OCI-LY1 (cell line): Measurements from ENCODE around the gene UFD1.

Experiments used
- H2AFZ ChIP-seq: fragments of 200-600 bp; sonication (generic), shearing (Covaris generic); 2 replicates; pipeline ENCODE4 v1.6.0; 2014; ENCODE audit warnings: antibody characterized with exemption, mild to moderate bottlenecking, low read length
- H3F3A ChIP-seq: fragments of 200-600 bp; sonication (generic), shearing (Covaris generic); 2 replicates; pipeline ENCODE4 v1.6.0; 2014; ENCODE audit warnings: mild to moderate bottlenecking, antibody characterized with exemption, low read length, moderate library complexity; ENCODE audit not compliant: insufficient read depth
- H3K27ac ChIP-seq: fragments of 200-600 bp; sonication (generic); 2 replicates; pipeline ENCODE4 v1.5.1; 2014; ENCODE audit warnings: low read length, mixed run types, mild to moderate bottlenecking, low read depth; ENCODE audit not compliant: poor library complexity, severe bottlenecking
- H3K27me3 ChIP-seq: fragments of 200-600 bp; sonication (generic); 2 replicates; pipeline ENCODE4 v1.6.0; 2014; ENCODE audit warnings: antibody characterized with exemption, mild to moderate bottlenecking, low read length, moderate library complexity; ENCODE audit not compliant: insufficient read depth
- H3K36me3 ChIP-seq: fragments of 200-600 bp; sonication (generic); 2 replicates; pipeline ENCODE4 v1.6.1; 2014; ENCODE audit warnings: mild to moderate bottlenecking, antibody characterized with exemption, low read length, moderate library complexity, mixed read lengths; ENCODE audit not compliant: insufficient read depth
- H3K4me1 ChIP-seq: fragments of 200-600 bp; sonication (generic); 2 replicates; pipeline ENCODE4 v1.5.1; 2014; ENCODE audit warnings: mild to moderate bottlenecking, low read length, moderate library complexity; ENCODE audit not compliant: insufficient read depth, severe bottlenecking
- H3K4me2 ChIP-seq: fragments of 200-600 bp; sonication (generic), shearing (Covaris generic); 2 replicates; pipeline ENCODE4 v1.6.1; 2014; ENCODE audit warnings: low read length
- H3K4me3 ChIP-seq: fragments of 200-600 bp; sonication (generic); 2 replicates; pipeline ENCODE4 v1.5.1; 2014; ENCODE audit warnings: low read length, low read depth, mild to moderate bottlenecking, mixed read lengths; ENCODE audit not compliant: poor library complexity, severe bottlenecking
- H3K79me2 ChIP-seq: fragments of 200-600 bp; shearing (Covaris generic); 2 replicates; pipeline ENCODE4 v1.6.1; 2016; ENCODE audit warnings: mixed run types, low read length, mixed read lengths; ENCODE audit not compliant: insufficient read depth
- H3K9ac ChIP-seq: fragments of 200-600 bp; sonication (generic), shearing (Covaris generic); 2 replicates; pipeline ENCODE4 v1.6.1; 2014; ENCODE audit warnings: mild to moderate bottlenecking, low read length, mixed read lengths
- H3K9me2 ChIP-seq: fragments of 200-600 bp; sonication (generic), shearing (Covaris generic); 2 replicates; pipeline ENCODE4 v1.6.1; 2014; ENCODE audit warnings: low read depth, mild to moderate bottlenecking, low read length, mixed read lengths
- H3K9me3 ChIP-seq: fragments of 200-600 bp; shearing (Covaris generic); 2 replicates; pipeline ENCODE4 v1.6.1; 2014; ENCODE audit warnings: low read length, mixed read lengths
- H4K20me1 ChIP-seq: fragments of 200-600 bp; sonication (generic), shearing (Covaris generic); 2 replicates; pipeline ENCODE4 v1.6.0; 2016; ENCODE audit warnings: mild to moderate bottlenecking, low read length; ENCODE audit not compliant: insufficient read depth
- EZH2 ChIP-seq: fragments of 200-600 bp; sonication (generic), shearing (Covaris generic); IDR thresholded peaks from 2 replicates; pipeline ENCODE4 v1.8.0; 2017; ENCODE audit warnings: borderline replicate concordance, mixed run types, mild to moderate bottlenecking, antibody characterized with exemption, low read length, moderate library complexity, mixed read lengths
- TF ChIP-seq, protein P1 (sequence below): fragments of 200-600 bp; sonication (generic), shearing (Covaris generic); IDR thresholded peaks from 2 replicates; pipeline ENCODE4 v1.5.1; 2017; ENCODE audit warnings: mild to moderate bottlenecking, antibody characterized with exemption, low read length, moderate library complexity, mixed read lengths

UFD1 gene

DNA sequence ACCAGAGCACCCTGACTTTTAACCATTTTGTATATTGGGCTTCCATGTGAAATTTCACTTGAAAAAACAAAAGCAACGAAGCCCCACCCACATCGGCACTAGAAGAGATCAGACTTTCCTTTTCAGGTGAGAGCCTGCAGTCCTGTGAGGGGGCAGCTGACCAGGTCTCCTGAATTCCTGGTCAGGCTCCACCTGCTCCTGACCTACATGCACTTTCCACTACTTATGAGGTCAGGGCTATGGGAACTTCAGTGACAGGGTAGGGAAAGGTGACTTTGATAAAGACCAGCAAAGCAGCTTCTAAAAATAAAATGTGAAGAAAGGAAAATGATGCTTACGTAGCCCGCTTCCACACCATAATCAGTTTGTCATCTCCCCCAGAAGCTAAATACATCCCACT, 72.1 kb downstream of the UFD1 start:
- Histone ChIP-seq H4K20me1 (peaks cover under 1% of the 10 kb centered on the region; the same call in 1 of the 2 replicates), H3K9ac (no peak overlapping the region), H2AFZ (no peak overlapping the region), H3K9me3 (no peaks in the 10 kb centered on the region), H3K27ac (no peak overlapping the region), H3F3A (no peaks in the 10 kb centered on the region), H3K36me3 (peaks cover 90% of the 10 kb centered on the region), H3K4me2 (no peak overlapping the region), H3K4me1 (no peaks in the 10 kb centered on the region), H3K9me2 (no peaks in the 10 kb centered on the region), H3K79me2 (peaks cover 6% of the 10 kb centered on the region), H3K27me3 (no peaks in the 10 kb centered on the region), H3K4me3 (no peak overlapping the region)
- TF ChIP-seq, protein P1, sequence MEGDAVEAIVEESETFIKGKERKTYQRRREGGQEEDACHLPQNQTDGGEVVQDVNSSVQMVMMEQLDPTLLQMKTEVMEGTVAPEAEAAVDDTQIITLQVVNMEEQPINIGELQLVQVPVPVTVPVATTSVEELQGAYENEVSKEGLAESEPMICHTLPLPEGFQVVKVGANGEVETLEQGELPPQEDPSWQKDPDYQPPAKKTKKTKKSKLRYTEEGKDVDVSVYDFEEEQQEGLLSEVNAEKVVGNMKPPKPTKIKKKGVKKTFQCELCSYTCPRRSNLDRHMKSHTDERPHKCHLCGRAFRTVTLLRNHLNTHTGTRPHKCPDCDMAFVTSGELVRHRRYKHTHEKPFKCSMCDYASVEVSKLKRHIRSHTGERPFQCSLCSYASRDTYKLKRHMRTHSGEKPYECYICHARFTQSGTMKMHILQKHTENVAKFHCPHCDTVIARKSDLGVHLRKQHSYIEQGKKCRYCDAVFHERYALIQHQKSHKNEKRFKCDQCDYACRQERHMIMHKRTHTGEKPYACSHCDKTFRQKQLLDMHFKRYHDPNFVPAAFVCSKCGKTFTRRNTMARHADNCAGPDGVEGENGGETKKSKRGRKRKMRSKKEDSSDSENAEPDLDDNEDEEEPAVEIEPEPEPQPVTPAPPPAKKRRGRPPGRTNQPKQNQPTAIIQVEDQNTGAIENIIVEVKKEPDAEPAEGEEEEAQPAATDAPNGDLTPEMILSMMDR, result no peak
- TF ChIP-seq EZH2, result no peak

DNA sequence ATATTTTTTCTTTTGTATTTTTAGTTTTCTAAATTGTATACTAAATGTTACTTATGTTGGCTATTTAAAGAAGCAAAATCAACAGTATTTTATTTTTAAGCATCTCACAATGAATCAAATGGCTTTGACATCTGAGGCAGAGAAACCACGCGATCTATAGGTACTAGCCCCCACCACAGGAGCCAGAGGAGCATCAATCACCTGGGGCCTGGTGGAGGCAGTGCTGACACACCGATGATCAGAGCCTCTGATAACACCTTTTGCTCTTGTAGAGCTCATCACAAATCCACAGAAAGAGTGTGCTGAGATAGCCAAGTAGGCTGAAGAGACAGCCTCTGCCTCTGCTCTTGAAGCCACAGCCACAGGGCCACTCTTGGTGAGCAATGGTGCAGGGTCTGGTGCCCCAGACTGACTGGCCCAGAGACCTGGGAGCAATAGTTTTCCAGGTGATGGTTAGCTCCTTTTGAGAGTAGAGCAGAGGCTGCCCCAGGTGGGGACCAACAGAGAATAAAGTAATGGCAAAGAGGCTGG, 72.6 kb downstream of the UFD1 start:
- Histone ChIP-seq H3K27ac (no peak overlapping the region), H4K20me1 (no peaks in the 10 kb centered on the region)

DNA sequence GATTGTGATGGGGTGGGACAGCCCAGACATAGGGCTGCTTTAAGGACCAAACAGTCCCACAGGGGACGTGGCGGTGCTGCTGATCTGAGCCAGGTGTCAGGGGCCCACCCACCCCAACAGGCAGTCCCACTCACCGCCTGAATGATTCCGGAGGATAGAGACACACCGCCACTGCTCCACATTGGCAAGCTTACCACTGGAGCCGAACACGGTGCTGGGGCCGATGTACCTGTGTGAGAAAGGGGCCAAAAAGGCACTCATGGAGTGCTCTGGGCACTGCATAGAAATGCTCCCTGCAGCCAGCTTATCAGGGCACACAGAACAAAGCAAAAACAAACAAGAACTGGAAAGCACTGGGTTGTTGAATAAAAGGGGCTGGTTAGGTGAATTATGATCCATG, 73.3 kb downstream of the UFD1 start:
- Histone ChIP-seq H3F3A (no peaks in the 10 kb centered on the region), H3K4me1 (no peaks in the 10 kb centered on the region), H2AFZ (no peak overlapping the region), H3K9me3 (no peaks in the 10 kb centered on the region), H3K36me3 (peaks cover 90% of the 10 kb centered on the region), H3K4me3 (no peak overlapping the region), H3K27ac (no peak overlapping the region), H3K27me3 (no peaks in the 10 kb centered on the region), H3K9me2 (no peaks in the 10 kb centered on the region), H3K9ac (no peak overlapping the region), H3K79me2 (no peaks in the 10 kb centered on the region), H4K20me1 (no peaks in the 10 kb centered on the region), H3K4me2 (no peak overlapping the region)
- TF ChIP-seq, protein P1, result no peak
- no peak for TF ChIP-seq EZH2

More for the DNA sequence above, 72.6 kb downstream of the UFD1 start:
- H3K9me3 ChIP-seq, result no peaks in the 10 kb centered on the region
- H3K4me1 ChIP-seq, result no peaks in the 10 kb centered on the region
- H3F3A ChIP-seq, result no peaks in the 10 kb centered on the region
- no peak overlapping the region for H2AFZ ChIP-seq
- H3K79me2 ChIP-seq, result peaks cover 1% of the 10 kb centered on the region; the same call in 1 of the 2 replicates
- no peak overlapping the region for H3K4me2 ChIP-seq
- H3K36me3 ChIP-seq, result peaks cover 90% of the 10 kb centered on the region
- TF ChIP-seq EZH2, result no peak
- TF ChIP-seq, protein P1, result no peak
- no peak overlapping the region for H3K4me3 ChIP-seq
- no peak overlapping the region for H3K9ac ChIP-seq
- no peaks in the 10 kb centered on the region for H3K27me3 ChIP-seq
- no peaks in the 10 kb centered on the region for H3K9me2 ChIP-seq
